GM15510 (cell line): ENCODE results near the gene NSUN3.

Source experiments
- POLR2A ChIP-seq: IDR thresholded peaks from 3 replicates; pipeline ENCODE4 v1.6.1; 2011; ENCODE audit warnings: borderline replicate concordance; ENCODE audit not compliant: insufficient read length; ENCODE audit errors: extremely low read depth

NSUN3 gene

DNA sequence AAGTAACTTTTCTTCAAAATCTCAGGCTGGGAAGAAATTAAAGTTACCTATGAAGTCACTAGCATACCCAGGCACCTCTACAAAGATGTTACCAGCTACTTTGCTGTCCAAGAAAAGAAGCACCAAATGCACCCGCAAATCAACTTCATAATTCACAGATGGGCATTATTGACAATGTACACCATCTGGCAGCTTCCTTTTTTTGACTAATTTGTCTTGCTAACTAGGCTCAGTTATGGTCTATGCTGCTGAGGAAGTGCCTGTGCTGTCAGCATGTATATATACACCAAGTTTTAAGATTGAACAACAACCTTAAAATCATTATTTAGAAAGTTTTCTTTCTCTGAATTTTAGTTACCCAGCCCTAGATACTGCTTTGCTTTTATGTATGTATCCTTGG is 93.8 kb downstream of the NSUN3 start:
- no peak for TF ChIP-seq POLR2A

DNA sequence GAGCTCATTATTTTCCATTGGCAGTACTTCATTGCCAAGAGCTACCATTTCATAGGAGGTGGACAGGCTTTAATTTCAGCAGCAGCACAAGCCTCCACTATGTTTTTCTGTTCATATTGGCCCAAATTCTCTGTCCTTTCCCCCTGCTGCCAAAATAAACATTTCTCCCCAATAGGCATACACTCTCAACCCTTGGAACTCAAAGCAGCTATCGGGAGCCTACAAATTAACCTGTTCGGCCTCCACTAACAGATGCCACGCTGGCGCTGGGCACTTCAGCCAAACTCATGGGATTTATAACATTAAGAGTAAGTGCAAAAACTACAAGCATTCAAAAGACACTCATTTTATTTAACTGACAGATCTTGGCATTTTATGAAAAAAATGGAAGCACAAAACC is 95.7 kb downstream of the NSUN3 start:
- TF ChIP-seq POLR2A: no peak

DNA sequence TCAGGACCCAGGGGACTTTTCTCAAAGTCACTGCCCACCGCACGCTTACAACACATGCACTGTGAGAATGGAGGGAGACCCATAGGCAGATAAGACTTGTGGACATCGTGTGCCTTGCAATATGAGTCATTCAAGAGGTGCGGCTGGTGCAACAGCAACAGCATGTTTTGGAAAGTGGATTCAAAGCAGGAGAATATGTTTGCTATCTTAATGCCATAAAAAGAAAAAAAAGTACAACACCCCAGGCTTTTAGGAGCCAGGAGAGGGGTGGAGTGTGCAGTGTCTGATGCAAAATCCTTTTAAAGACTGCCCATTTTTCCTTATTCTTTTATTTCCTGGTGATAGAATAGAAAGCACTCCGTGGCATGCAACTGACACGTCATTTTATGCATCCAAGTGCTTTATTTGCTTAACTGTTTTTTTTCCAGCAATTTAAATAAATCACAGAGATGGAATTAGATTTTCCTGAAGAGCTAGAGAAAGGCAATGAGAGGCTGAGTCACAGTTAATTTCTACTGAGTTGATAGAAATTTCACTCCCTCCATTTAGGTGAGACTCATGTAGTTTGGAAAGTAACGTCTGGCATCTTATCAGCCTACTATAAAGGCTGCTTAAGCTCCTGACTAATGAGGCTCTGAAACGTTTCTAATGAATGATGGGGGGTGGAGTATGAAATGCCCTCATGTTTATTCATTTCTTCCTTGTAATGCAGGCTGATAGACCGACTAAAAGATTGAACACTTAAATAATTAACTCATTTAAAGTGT is 96.4 kb downstream of the NSUN3 start:
- no peak for TF ChIP-seq POLR2A

- no peak for TF ChIP-seq POLR2A
Observed at GRCh38 chr3:94162700-94163099, 99.8 kb downstream of the NSUN3 start.

DNA sequence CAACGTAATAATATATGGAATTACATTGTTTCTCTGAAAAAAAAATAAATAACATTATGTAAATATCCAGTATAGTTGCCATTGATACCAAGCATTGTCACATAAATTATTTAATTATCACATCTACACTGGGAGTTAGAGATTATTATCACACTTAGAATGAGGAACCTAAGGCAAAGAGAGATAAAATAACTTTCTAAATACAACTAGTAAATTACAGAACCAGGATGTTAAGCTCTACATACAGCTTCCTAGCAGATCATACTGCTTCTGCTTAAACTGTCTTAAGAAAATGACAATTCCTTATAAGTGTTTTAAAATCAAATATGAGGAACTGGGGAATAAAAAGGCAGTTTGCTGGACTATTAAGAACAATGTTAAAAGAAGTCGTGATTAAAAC is 104.5 kb downstream of the NSUN3 start:
- no peak for TF ChIP-seq POLR2A

DNA sequence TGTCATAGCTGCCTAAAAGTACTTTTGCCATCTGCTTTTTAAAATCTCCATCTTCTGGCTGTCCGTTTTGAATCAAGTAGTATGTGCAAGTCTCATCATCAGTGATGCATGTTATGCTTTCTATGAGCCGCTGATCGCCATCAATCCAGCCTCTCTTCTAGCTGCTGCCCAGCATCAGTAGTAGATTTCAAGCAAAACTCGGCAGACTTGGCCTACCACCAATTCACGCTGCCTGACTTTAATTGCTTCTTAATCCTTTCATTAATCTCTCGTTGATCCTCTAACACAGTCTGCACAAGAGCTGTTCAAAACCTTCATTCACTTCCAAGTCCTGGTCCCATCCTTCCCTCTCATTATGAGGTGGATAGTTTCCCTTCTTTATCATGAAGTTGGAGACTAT is 104.9 kb downstream of the NSUN3 start:
- no peak for TF ChIP-seq POLR2A

- TF ChIP-seq POLR2A: no peak
Observed at GRCh38 chr3:94171954-94172353, 109.1 kb downstream of the NSUN3 start.

DNA sequence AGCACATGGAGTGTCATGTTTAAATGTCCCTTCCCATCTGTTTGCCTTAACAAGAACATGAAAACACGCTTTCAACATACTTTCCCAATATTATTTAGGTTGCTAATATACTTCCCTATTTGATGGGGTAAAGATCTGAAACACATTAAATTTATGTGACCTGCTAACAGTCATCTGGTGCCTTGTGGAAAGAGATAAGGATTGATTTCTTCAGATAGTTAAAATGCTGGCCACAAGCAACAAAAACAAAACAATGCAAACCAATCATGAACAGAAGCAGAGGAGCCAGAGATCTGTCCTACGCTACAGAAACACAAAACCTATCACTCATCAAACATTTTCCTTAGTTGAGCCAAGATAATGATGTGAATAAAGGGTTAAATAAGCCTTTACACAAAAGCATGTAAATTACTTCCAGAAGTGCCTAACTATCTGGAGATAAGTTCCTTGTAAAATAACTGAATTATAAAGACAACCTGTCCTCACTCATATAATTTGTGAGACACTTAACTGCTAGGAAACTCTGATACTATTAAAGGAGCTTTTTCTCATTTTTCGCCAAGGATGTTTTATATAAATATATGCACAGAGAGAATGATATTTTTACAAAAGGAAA is 109.9 kb downstream of the NSUN3 start:
- no peak for TF ChIP-seq POLR2A

GRCh38 chr3:94173673-94174434 is 111.0 kb downstream of the NSUN3 start:
- TF ChIP-seq POLR2A: no peak

DNA sequence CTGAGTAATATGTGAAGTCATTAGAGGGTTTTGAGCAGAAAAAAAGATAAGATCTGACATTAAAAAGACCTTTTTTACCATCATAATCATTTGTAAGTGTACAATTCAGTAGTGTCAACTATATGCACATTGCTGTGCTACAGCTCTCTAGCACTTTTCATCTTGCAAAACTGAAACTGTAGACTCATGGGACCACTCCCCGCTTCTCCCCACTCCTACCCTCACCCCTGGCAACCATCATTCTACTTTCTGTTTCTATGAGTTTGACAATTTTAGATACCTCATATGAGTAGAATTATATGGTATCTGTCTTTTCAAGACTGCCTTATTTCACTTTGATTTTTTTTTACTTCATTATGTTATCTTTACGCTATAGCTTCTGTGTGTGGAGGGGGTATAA is 112.8 kb downstream of the NSUN3 start:
- TF ChIP-seq POLR2A: no peak

DNA sequence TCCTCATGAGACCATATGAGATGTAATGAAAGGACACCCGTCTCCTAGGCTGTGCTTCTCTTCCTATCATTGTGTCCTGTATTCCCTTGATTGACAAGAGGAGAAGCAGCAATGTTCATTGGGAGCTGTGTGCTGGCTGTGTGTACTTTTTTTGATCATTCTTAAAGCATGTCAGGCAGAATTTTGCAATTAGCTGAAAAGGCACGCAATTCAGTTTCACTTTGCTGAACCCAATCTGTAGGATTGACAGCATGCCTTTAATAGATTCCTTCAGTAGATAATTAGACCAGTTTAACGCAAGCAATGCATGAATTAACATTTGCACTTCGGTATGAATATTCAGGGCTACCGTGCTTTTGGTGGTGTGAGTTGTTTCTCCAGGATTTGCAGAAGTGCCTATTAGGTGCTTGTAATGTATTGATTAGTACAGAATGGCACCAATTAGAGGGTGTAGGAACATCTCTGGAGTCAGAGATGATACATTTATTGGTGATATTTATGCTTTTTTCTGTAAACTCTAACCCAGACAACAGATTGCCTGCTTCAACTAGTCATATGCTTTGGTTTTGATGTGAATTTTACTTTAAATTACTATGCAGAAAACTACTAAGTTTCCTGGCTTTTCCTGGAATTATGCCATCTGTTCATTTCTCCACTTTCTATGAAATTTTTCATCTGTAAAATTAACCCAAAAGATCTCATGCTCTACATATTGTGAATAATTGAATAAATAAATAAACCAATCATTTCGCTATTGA is 114.3 kb downstream of the NSUN3 start:
- no peak for TF ChIP-seq POLR2A
